Measurements from ENCODE around the gene CDH4.

Gene CDH4

DNA sequence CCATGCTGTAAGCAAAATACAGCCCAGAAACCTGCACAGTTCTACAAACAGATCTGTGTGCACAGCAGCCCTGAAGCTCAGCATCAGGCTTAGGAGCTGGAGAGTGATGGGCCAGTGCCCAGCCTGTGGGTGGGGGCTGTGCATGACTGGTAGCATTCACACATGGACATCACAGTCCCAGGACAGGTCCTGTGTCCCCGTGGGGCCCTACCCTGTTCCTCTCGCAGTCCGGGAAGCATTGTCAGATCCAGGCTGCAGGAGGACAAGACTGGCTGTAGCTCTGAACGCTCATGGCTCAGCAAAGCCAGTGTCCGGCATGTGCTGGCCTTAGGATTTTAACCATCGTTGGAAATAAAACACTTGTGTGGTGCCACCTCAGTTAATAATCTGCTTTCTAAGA is 234.1 kb downstream of the CDH4 start:
- DNase-seq (ENCODE audit: low spot score) (no peak), FAIRE-seq (no peak)

DNA sequence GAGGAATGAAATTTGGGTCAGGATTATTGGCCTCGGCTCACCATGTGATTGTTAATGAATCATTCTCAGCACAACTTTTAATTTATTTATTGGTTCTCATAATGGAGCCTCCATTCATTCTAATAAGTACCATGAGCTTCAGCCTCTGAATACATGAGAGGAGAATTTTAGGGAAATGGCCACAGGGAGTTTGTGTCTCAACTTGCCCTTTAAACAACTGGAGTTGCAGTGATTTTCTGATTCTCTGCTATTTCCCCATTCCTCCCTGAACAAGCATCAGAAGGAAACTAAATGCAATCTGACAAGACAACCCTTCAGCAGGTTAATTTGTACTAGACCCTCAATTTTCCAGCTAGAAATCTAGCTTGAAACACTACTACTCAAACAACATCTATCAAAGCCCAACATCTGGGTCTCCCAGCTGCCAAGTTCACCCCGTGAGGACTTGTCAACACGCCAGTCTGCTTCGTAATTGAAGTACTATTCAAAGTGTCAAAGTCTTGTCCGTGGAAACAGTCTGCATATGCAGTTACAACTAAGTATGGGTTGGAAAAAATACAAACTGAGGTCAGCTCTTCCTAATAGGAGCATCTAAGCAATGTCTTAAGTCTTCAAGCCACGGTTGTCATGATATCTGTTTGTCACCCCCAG is 235.4 kb downstream of the CDH4 start:
- no peak for DNase-seq (ENCODE audit: low spot score)
- FAIRE-seq = no peak

DNA sequence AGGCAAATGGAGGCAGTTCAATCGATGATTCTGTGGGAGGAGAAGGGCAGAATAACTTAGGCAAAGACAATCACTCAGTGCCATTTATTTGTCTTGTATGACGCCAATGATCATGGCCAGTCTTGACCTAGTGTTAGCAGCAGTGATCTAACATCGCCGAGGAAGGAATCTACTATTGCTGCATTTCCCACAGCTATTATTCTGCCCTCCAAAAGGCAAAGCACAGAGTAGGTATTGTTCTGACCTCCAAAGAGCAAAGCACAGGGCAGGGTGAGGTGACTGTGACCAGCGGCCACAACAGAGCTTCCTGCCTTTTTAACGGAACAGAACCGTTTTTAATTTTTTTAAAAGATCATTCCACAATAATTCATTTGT is 235.9 kb downstream of the CDH4 start:
- FAIRE-seq = no peak
- DNase-seq (ENCODE audit: low spot score) = no peak

DNA sequence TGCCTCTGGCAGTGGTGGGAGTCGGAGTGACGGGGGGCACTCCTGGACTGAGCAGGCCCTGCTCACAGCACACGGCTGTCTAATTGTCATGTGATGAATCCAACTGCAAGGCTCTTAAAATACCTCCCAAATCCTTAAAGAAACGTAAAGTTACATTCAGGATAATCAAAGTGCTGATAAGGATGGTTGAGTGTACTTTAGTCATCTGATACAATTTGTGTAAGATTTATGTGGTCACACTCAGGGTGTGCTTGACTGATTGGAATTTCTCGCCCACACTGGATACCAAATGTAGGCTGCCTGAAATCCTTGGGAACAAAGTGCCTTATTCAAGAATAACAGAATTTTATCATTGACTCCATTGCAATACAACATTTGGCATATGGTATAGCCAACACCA is 238.7 kb downstream of the CDH4 start:
- DNase-seq (ENCODE audit: low spot score) = no peak
- no peak for FAIRE-seq

DNA sequence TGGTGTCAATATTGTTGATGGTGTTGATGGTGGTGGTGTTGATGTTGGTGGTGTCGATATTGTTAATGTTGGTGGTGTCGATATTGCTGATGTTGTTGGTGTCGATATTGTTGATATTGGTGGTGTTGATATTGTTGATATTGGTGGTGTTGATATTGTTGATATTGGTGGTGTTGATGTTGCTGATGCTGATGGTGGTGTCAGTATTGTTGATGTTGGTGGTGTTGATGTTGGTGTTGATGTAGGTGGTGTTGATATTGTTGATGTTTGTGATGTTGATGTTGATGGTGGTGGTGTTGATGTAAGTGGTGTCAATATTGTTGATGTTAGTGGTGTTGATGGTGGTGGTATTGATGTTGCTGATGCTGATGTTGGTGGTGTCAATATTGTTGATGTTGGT is 240.0 kb downstream of the CDH4 start:
- DNase-seq (ENCODE audit: low spot score) (no peak), FAIRE-seq (no peak)

DNA sequence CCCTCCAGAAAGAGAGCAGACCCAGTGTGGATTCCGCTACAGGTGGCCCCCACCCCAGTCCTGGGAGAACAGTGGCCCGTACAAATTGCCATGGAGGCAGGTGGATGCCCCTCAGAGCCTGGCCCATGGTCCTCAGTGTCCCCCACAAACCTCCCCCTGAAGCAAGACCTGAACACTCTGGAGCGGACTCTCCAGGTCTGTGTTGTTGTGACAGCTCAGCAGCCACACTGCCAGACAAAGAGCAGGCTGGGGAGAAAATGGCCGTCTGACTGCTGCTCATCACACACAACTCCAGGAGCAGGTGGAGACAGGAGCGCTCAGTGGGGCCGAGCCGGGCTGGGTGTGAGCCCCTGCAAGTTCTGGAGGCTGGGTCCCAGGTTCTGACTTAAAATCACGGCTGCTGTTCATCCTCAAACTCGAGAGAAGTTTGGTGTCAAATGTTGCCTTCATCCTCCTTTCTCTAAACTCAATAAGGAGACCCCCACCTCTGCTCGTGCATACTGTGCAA is 241.8 kb downstream of the CDH4 start:
- no peak for DNase-seq (ENCODE audit: low spot score)
- FAIRE-seq = no peak

DNA sequence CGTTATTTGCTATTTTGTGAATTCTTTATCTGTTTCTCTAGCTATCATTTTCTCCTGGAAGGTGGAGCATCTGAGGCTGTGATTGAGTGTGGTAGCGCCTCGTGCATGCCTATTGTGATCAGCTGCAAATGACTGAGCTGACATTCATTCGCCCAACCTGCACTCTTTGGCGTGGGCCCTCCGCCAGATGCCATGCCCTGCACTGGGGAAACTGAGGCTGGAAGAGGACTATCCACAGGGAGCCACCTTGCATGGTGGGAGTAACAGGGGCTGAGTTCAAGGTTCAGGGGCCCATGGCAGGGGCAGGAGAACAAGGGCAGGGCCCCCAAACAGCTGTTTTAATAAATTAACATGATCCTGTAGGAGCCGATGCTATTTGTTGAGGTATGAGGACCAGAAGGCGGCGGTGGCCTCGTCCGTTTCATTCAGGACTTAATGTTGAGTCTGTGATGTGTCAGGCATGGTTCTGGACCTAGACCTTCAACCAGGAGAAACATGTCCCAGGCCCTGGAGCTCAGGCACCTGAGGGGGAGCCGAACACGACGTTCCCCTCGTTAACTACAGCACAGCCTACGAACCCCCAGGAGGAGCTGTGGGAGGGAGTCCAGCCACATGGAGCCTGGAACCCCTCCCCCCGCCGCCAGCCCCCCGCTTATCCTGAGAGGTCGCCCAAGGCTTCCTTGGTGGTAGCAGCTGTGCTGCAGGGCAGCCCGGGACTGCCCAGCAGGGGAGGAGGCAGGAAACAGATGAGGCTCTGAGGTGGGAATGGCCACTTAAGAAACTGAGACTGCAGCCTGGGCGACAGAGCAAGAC is 242.9 kb downstream of the CDH4 start:
- DNase-seq (ENCODE audit: low spot score) (no peak), FAIRE-seq (no peak)

- FAIRE-seq = no peak
- DNase-seq (ENCODE audit: low spot score) = no peak
Observed at GRCh38 chr20:61497029-61497627, 245.1 kb downstream of the CDH4 start.

GRCh38 chr20:61499859-61500554 is 247.9 kb downstream of the CDH4 start:
- FAIRE-seq (no peak), DNase-seq (ENCODE audit: low spot score) (no peak)

GRCh38 chr20:61500791-61501321 is 248.8 kb downstream of the CDH4 start:
- DNase-seq (ENCODE audit: low spot score) (no peak), FAIRE-seq (no peak)

DNA sequence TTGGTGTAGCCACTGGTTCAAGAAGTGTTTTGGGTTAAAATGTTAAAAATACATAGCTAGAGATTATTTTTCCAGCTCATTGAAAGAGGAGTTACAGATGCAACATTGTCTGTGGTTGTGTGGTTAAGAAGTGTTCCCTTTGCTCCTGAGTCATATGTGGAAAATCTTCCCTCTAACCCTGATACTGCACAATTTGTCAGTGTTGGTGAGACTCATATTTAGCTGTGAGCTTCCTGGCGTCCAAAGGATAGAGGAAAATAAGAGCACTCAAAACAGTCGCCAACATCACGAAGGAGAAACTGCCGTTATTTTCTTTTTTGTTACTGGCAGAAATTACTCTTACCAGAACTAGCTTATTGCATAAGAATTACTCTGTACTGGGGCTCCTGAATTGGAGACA is 250.4 kb downstream of the CDH4 start:
- FAIRE-seq = no peak
- DNase-seq (ENCODE audit: low spot score) = no peak

DNA sequence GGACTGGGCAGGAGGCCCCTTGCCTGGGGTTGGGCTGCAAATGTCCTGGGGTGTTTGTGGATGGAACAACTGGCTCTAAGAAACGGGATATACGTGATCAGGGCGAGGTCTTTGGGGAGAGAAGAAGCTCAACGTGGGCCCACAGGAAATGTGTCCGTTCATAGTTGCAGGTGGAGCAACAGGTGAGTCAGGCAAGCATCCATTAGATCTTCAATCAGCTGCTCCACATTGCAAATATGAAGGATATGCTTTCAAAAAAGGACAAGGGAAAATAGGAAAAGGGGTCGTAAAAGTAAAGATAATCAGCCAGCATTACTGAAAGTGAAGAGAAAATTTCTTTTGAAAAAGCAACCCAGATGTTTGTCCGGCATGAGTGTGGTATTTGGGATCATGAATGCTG is 251.0 kb downstream of the CDH4 start:
- DNase-seq (ENCODE audit: low spot score) (no peak), FAIRE-seq (no peak)

DNA sequence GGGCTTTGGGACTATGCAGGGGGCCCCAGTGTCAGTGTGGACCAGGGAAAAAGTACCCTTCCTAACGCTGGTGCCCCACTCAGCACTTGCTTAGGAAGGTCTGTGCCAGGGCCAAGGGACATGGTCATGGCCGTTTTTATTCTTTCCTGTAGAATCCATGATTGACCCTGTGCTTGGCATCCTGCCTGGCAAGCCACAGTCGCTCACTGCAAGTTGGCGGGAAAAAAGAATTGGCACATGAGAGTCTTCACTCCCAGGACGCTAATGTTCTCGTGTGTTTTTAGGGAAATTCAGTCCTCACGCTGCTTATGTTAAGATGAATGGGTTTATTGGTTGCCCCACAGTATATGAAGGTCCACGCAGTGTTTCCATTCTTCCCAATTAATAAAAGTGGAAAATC is 253.4 kb downstream of the CDH4 start:
- DNase-seq (ENCODE audit: low spot score) (no peak), FAIRE-seq (no peak)

- no peak for DNase-seq (ENCODE audit: low spot score)
- no peak for FAIRE-seq
Observed at GRCh38 chr20:61507778-61508177, 255.7 kb downstream of the CDH4 start.

DNA sequence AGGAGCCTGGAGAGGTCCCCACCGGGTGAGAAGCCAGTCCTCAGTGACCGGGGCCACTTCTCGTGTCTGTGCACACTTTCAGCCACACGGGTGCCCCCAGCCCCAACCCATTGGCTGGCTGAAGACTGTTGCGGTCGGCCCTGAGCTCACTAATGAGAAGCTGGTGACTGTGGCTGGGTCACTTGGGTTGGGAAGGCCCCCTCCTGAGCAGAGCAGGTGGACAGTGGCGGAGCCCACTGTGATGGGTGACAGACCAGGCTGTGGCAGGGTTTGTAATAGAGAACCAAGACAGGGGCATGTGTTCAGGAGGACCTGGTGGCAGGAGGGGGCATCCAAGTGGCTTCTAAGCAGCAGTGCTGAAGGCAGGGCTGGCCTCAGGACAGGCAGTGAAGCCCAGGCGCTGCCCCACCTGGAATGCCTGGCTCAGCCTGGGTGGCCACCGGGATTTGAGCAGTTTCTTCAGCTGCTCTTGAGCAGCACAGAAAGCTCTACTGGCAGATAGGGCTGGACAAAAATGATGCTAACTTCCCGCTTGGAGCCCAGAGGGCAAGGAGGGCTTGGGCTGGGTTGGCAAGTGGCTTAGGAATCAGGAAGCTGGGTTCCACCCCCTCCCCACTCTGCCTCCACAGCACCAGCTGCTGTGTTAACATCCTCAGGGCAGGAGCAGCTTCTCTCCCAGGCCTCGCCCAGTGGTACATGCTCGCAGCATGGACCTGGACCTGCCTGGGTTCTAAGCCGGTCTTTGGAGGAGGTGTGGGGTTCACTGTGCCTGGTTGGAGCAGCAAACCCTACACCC is 256.4 kb downstream of the CDH4 start:
- DNase-seq (ENCODE audit: low spot score) (no peak), FAIRE-seq (no peak)

GRCh38 chr20:61510778-61511330 is 258.8 kb downstream of the CDH4 start:
- no peak for DNase-seq (ENCODE audit: low spot score)
- FAIRE-seq = no peak

DNA sequence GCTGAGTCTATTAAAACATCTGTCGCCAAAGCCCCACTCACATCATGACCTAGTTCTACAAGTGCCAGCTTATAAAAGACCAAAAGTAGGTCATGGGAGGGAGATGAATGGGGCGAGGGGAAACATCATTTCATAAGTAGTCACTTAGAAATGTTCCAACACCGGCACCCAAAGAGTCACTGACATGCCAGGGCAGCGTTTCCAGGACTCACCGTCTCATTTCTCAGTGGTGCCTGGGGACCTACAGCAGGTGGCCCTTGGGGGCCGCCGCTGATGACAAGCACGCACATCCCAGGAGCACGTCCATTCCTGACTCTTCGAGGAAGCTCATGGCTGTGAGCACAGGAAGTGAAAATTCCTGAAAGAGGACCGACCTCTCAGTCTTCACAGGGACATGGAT is 260.4 kb downstream of the CDH4 start:
- FAIRE-seq = no peak

GRCh38 chr20:61513124-61514017 is 261.3 kb downstream of the CDH4 start:
- FAIRE-seq (no peak), DNase-seq (ENCODE audit: low spot score) (no peak)

More for the DNA sequence above, 260.4 kb downstream of the CDH4 start:
- no peak for DNase-seq (ENCODE audit: low spot score)

- DNase-seq (ENCODE audit: low spot score) (no peak), FAIRE-seq (no peak)
Observed at GRCh38 chr20:61514018-61514365, 261.9 kb downstream of the CDH4 start.

- no peak for DNase-seq (ENCODE audit: low spot score)
- FAIRE-seq = no peak
Observed at GRCh38 chr20:61514396-61514795, 262.3 kb downstream of the CDH4 start.
